OCI-LY7 (cell line): ENCODE data around the gene ARHGAP9.

ENCODE experiments used
- EZH2phosphoT487 ChIP-seq: fragments of 200-600 bp; sonication (generic); IDR thresholded peaks from 2 replicates; pipeline ENCODE4 v1.6.1; 2018; ENCODE audit warnings: low read depth, borderline replicate concordance, mild to moderate bottlenecking, mixed run types, antibody characterized with exemption, low read length, moderate library complexity, mixed read lengths
- TF ChIP-seq, protein P1 (sequence below): fragments of 200-600 bp; sonication (generic); conservative IDR thresholded peaks from 2 replicates; pipeline ENCODE4 v1.5.1; 2014; ENCODE audit warnings: mild to moderate bottlenecking, antibody characterized with exemption, low read length, moderate library complexity, mixed read lengths

GRCh38 chr12:57511161-57511560 lies 31.5 kb upstream of the ARHGAP9 start:
- TF ChIP-seq, protein P1, sequence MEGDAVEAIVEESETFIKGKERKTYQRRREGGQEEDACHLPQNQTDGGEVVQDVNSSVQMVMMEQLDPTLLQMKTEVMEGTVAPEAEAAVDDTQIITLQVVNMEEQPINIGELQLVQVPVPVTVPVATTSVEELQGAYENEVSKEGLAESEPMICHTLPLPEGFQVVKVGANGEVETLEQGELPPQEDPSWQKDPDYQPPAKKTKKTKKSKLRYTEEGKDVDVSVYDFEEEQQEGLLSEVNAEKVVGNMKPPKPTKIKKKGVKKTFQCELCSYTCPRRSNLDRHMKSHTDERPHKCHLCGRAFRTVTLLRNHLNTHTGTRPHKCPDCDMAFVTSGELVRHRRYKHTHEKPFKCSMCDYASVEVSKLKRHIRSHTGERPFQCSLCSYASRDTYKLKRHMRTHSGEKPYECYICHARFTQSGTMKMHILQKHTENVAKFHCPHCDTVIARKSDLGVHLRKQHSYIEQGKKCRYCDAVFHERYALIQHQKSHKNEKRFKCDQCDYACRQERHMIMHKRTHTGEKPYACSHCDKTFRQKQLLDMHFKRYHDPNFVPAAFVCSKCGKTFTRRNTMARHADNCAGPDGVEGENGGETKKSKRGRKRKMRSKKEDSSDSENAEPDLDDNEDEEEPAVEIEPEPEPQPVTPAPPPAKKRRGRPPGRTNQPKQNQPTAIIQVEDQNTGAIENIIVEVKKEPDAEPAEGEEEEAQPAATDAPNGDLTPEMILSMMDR = no peak
- TF ChIP-seq EZH2phosphoT487 = no peak
